CD4-positive, alpha-beta T cell treated with Interferon alpha-2 for 1 hour (primary cell): Measurements from ENCODE around the gene PCNP.
"Not testable (repeated sequence)": the region's sequence is repeated elsewhere in the genome, so short reads cannot be mapped to it uniquely, and the experiment has no call there.

Experiments used
- DNase-seq, 2 donors: peaks; one replicate each; pipeline ENCODE4 v3.0.0-alpha.2; 2020 to 2022

PCNP gene

GRCh38 chr3:101573449-101574387, at the start of gene PCNP:
TSS of gene PCNP (plus strand) at chr3:101574180. CDS start at chr3:101574216, 36 bp downstream.
- DNase-seq = peak; percentile 98 to 99

GRCh38 chr3:101527441-101527840, 46.5 kb upstream of the PCNP start:
- no peak for DNase-seq

GRCh38 chr3:101527906-101528305, 46.1 kb upstream of the PCNP start:
- DNase-seq = no peak

GRCh38 chr3:101529816-101530685, 43.9 kb upstream of the PCNP start:
- DNase-seq = no peak

GRCh38 chr3:101530686-101531047, 43.3 kb upstream of the PCNP start:
- DNase-seq = peak in 1 of 2 donors; percentile 47

GRCh38 chr3:101531473-101532086, 42.4 kb upstream of the PCNP start:
- DNase-seq = peak; percentile 5 to 45

- no peak for DNase-seq
These were observed 41.0 kb upstream of the PCNP start for GRCh38 chr3:101532783-101533602.

- no peak for DNase-seq
These were observed 40.4 kb upstream of the PCNP start for GRCh38 chr3:101533603-101533968.

GRCh38 chr3:101535221-101535620, 38.8 kb upstream of the PCNP start:
- DNase-seq = no peak

- DNase-seq = no peak
These were observed 37.7 kb upstream of the PCNP start for GRCh38 chr3:101536266-101536665.

- DNase-seq = not testable (repeated sequence)
These were observed 37.0 kb upstream of the PCNP start for GRCh38 chr3:101536955-101537354.

- no peak for DNase-seq
These were observed 31.0 kb upstream of the PCNP start for GRCh38 chr3:101542957-101543356.

GRCh38 chr3:101544161-101544850, 29.7 kb upstream of the PCNP start:
- DNase-seq = no peak

GRCh38 chr3:101548527-101549105, 25.4 kb upstream of the PCNP start:
- DNase-seq = no peak

GRCh38 chr3:101549473-101549872, 24.5 kb upstream of the PCNP start:
- DNase-seq = no peak

- not testable (repeated sequence) for DNase-seq
These were observed 22.5 kb upstream of the PCNP start for GRCh38 chr3:101551359-101552081.

GRCh38 chr3:101553381-101553780, 20.6 kb upstream of the PCNP start:
- DNase-seq = not testable (repeated sequence)

GRCh38 chr3:101556064-101556463, 17.9 kb upstream of the PCNP start:
- no peak for DNase-seq

GRCh38 chr3:101561630-101562328, 12.2 kb upstream of the PCNP start, which contains the start of gene TRMT10C:
TSS of gene TRMT10C (plus strand) at chr3:101561868. CDS start at chr3:101564782, 2,914 bp downstream.
- DNase-seq = peak; percentile 93 to 95
